ENCODE data around the gene ZNF415. TPM values are rescaled to one million over a fixed set of nuclear protein-coding genes. Genes with fewer than 3 reads are reported as not detected.

Gene ZNF415
- total RNA-seq = 21.9 TPM
- polyA plus RNA-seq = 13.3 TPM

DNA sequence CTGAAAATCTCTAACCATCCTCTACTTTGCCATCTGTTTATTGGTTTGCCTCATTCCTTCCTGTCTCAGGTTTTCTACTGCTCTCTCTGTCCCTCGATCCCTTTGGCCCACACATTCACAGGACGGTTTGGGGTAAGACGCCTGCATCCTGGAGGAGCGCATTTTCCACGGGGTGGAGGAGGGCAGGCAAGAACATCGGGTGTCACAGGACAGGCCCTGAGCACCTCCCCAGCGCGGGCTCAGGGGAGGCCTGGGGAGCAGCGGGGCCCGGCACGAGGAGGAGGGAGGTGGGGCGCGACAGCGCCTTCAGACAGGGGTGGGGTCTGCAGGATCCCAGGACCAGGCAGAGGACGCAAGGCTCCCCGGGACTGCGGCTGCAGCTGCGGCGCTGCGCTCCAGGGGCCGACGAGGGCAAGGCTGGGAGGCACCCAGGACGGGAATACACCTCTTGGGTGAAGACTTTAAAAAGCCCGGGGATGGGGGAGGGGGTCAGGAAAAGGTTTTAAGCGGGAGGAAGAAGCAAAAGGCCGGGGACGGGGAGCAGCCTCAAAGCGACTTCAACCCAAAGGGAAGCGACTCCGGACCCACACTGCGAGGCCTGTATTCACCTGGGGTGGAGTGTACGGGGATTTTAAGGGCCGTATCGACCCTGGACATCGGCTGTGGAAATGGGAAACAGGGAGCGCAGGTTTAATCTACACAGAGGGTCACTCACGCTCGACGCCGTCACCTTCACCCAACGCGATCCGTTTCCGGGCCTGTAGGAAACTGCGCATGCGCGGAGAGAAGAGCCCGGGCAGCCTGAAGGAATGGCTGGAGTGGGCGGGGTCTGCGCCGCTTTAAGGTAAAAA is at the start of gene ZNF415:
Gene ZNF415 (minus strand): TSS at position 770 of the 851 bp plus-strand sequence. CDS start 10,234 bp downstream, outside the sequence.
- H3K27ac ChIP-seq (ENCODE audit: low read depth) = no peak within 1 kb of the TSS
- WGBS = under 1% methylated on average over 51 of the region's 51 CpGs
- peak; percentile 83 for DNase-seq (ENCODE audit: extremely low spot score)
- no peaks in the 10 kb centered on the region for H3K4me1 ChIP-seq (ENCODE audit: insufficient read depth)
- no peaks in the 10 kb centered on the region for H3K36me3 ChIP-seq (ENCODE audit: insufficient read depth)
- peak within 1 kb of the TSS; percentile 59 for H3K4me3 ChIP-seq (ENCODE audit: low read depth, low read length)

DNA sequence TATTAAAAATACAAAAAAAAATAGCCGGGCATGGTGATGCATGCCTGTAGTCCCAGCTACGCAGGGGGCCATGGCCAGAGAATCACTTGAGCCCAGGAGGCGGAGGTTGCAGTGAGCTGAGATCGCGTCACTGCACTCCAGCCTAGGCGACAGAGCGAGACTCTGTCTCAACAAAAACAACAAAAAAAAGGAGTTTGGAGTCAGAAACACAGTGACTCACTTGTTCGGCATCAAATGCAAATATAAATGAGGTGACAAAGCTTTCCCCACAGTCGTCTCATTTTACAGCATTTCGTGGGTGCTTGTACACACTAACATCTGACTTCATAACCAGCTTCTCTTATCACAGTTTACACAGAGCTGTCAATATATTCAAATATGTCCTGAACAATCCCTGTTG is 49.5 kb upstream of the ZNF415 start:
- no peak overlapping the region for H3K4me3 ChIP-seq (ENCODE audit: low read depth, low read length)
- no peaks in the 10 kb centered on the region for H3K4me1 ChIP-seq (ENCODE audit: insufficient read depth)
- 88% methylated on average over 10 of the region's 10 CpGs for WGBS
- H3K36me3 ChIP-seq (ENCODE audit: insufficient read depth) = no peaks in the 10 kb centered on the region
- no peak overlapping the region for H3K27ac ChIP-seq (ENCODE audit: low read depth)
- DNase-seq (ENCODE audit: extremely low spot score) = no peak

GRCh38 chr19:53177986-53178385 is 45.3 kb upstream of the ZNF415 start:
- WGBS = 91% methylated on average over 5 of the region's 5 CpGs
- H3K36me3 ChIP-seq (ENCODE audit: insufficient read depth) = no peaks in the 10 kb centered on the region
- H3K4me3 ChIP-seq (ENCODE audit: low read depth, low read length) = no peak overlapping the region
- DNase-seq (ENCODE audit: extremely low spot score) = no peak
- H3K27ac ChIP-seq (ENCODE audit: low read depth) = no peak overlapping the region
- H3K4me1 ChIP-seq (ENCODE audit: insufficient read depth) = no peaks in the 10 kb centered on the region

DNA sequence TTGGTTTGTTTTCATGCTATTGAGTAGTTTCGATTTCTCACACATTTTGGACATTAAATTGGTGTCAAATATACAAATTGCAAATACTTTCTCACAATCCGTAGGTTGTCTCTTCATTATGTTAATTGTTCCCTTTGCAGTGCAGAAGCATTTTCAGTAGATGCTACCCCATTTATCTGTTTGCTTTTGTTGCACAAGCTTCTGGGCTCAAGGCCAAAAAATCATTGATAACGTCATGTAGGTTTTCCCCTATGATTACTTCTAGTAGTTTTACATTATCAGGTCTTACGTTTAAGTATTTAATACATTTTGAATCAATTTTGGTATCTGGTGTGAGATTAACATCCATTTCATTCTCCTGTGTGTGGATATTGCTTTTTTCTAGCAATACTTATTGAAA is 40.2 kb upstream of the ZNF415 start:
- Histone ChIP-seq H3K4me1 (ENCODE audit: insufficient read depth) (no peaks in the 10 kb centered on the region), H3K27ac (ENCODE audit: low read depth) (no peak overlapping the region), H3K4me3 (ENCODE audit: low read depth, low read length) (no peak overlapping the region), H3K36me3 (ENCODE audit: insufficient read depth) (peaks cover 2% of the 10 kb centered on the region)
- DNase-seq (ENCODE audit: extremely low spot score) = no peak
- 63% methylated on average over 4 of the region's 4 CpGs for WGBS

GRCh38 chr19:53165691-53166091 is 33.0 kb upstream of the ZNF415 start:
- Histone ChIP-seq H3K36me3 (ENCODE audit: insufficient read depth) (peaks cover 2% of the 10 kb centered on the region), H3K4me3 (ENCODE audit: low read depth, low read length) (no peak overlapping the region), H3K4me1 (ENCODE audit: insufficient read depth) (no peaks in the 10 kb centered on the region), H3K27ac (ENCODE audit: low read depth) (no peak overlapping the region)
- no peak for DNase-seq (ENCODE audit: extremely low spot score)
- WGBS = 93% methylated on average over 3 of the region's 3 CpGs

DNA sequence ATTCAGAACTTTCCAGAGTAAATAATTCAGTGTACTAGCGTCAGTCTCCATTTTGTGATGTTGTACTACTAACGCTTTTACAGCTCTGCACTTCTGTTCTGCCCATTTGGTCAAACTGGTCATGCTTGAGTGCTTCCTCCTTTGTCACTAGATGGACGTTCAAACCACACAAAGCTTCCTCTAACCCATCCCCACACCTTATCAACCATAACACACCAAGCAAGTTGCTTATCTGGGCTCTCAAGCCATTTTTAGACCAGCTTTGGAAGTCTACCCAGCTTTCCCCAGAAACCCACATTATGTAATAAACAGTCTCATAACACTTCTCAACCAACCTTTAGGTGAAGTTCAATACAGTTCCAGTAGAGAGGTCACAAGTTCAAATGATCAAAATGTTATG is 28.4 kb upstream of the ZNF415 start:
- Histone ChIP-seq H3K36me3 (ENCODE audit: insufficient read depth) (no peaks in the 10 kb centered on the region), H3K27ac (ENCODE audit: low read depth) (no peak overlapping the region), H3K4me3 (ENCODE audit: low read depth, low read length) (no peak overlapping the region), H3K4me1 (ENCODE audit: insufficient read depth) (no peaks in the 10 kb centered on the region)
- DNase-seq (ENCODE audit: extremely low spot score) = no peak
- WGBS = 66% methylated on average over 3 of the region's 3 CpGs

GRCh38 chr19:53160350-53160749 is 27.6 kb upstream of the ZNF415 start:
- Histone ChIP-seq H3K36me3 (ENCODE audit: insufficient read depth) (no peaks in the 10 kb centered on the region), H3K4me1 (ENCODE audit: insufficient read depth) (no peaks in the 10 kb centered on the region), H3K4me3 (ENCODE audit: low read depth, low read length) (no peak overlapping the region), H3K27ac (ENCODE audit: low read depth) (no peak overlapping the region)
- 92% methylated on average over 3 of the region's 3 CpGs for WGBS
- no peak for DNase-seq (ENCODE audit: extremely low spot score)

- DNase-seq (ENCODE audit: extremely low spot score) = no peak
- Histone ChIP-seq H3K4me1 (ENCODE audit: insufficient read depth) (no peaks in the 10 kb centered on the region), H3K36me3 (ENCODE audit: insufficient read depth) (no peaks in the 10 kb centered on the region), H3K4me3 (ENCODE audit: low read depth, low read length) (peak overlapping the region; percentile 60), H3K27ac (ENCODE audit: low read depth) (peak overlapping the region; percentile 66)
- WGBS = under 1% methylated on average over 41 of the region's 41 CpGs
Observed at GRCh38 chr19:53158119-53158656, 25.5 kb upstream of the ZNF415 start.

DNA sequence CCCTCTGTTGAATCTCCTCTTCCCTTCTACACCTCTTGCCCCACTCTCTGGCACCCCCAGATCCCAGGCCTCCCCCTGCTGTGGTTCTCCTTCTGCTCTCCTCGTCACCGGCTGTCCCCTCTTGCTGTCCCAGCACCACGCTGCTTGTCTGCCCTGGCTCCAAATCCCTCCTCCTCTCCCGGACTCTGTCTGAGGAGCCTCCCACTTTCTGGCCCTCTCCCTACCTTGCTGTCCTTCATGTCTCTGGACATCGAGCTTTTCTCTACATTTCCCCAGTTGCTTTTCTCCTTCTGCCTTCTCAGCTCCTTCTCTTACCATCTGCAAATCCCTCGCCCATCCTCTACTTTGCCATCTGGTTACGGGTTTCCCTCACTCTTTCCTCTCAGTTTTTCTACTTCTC is 24.9 kb upstream of the ZNF415 start:
- DNase-seq (ENCODE audit: extremely low spot score) = no peak

GRCh38 chr19:53156850-53157249 is 24.1 kb upstream of the ZNF415 start:
- Histone ChIP-seq H3K4me3 (ENCODE audit: low read depth, low read length) (no peak overlapping the region), H3K36me3 (ENCODE audit: insufficient read depth) (no peaks in the 10 kb centered on the region), H3K4me1 (ENCODE audit: insufficient read depth) (no peaks in the 10 kb centered on the region), H3K27ac (ENCODE audit: low read depth) (no peak overlapping the region)
- DNase-seq (ENCODE audit: extremely low spot score) = no peak
- WGBS = 86% methylated on average over 9 of the region's 9 CpGs

More for the DNA sequence above, 24.9 kb upstream of the ZNF415 start:
- H3K36me3 ChIP-seq (ENCODE audit: insufficient read depth) = no peaks in the 10 kb centered on the region
- 9% methylated on average over 7 of the region's 7 CpGs for WGBS
- H3K4me1 ChIP-seq (ENCODE audit: insufficient read depth) = no peaks in the 10 kb centered on the region
- peak overlapping the region; percentile 60 for H3K4me3 ChIP-seq (ENCODE audit: low read depth, low read length)
- no peak overlapping the region for H3K27ac ChIP-seq (ENCODE audit: low read depth)

GRCh38 chr19:53147645-53148044 is 14.9 kb upstream of the ZNF415 start:
- Histone ChIP-seq H3K4me1 (ENCODE audit: insufficient read depth) (no peaks in the 10 kb centered on the region), H3K4me3 (ENCODE audit: low read depth, low read length) (no peak overlapping the region), H3K36me3 (ENCODE audit: insufficient read depth) (peaks cover 10% of the 10 kb centered on the region), H3K27ac (ENCODE audit: low read depth) (no peak overlapping the region)
- no peak for DNase-seq (ENCODE audit: extremely low spot score)

- Histone ChIP-seq H3K27ac (ENCODE audit: low read depth) (no peak overlapping the region), H3K36me3 (ENCODE audit: insufficient read depth) (peaks cover 4% of the 10 kb centered on the region), H3K4me1 (ENCODE audit: insufficient read depth) (no peaks in the 10 kb centered on the region), H3K4me3 (ENCODE audit: low read depth, low read length) (no peak overlapping the region)
- no peak for DNase-seq (ENCODE audit: extremely low spot score)
- WGBS = 98% methylated on average over 4 of the region's 4 CpGs
Observed at GRCh38 chr19:53140351-53140750, 7.6 kb upstream of the ZNF415 start.

DNA sequence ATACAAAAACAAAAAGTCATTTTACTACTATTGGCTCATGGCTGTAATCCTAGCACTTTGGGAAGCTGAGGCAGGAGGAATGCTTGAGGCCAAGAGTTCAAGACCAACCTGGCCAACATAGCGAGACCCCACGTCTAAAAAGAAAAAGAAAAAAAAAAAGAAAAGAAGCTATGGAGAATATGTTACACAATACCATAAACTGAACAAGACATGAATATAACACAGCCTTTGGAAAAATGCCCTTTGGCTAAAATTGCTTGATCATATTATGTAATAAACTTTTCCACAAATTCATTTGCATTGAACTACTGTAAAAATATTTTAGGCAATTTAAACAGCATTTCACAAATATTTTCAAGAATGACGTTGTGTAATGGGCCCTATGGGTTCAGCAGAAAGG is 3.7 kb upstream of the ZNF415 start:
- no peaks in the 10 kb centered on the region for H3K4me1 ChIP-seq (ENCODE audit: insufficient read depth)
- no peak overlapping the region for H3K27ac ChIP-seq (ENCODE audit: low read depth)
- no peak for DNase-seq (ENCODE audit: extremely low spot score)
- H3K4me3 ChIP-seq (ENCODE audit: low read depth, low read length) = no peak overlapping the region
- whole genome bisulfite sequencing = 88% methylated on average over 3 of the region's 3 CpGs
- H3K36me3 ChIP-seq (ENCODE audit: insufficient read depth) = no peaks in the 10 kb centered on the region

DNA sequence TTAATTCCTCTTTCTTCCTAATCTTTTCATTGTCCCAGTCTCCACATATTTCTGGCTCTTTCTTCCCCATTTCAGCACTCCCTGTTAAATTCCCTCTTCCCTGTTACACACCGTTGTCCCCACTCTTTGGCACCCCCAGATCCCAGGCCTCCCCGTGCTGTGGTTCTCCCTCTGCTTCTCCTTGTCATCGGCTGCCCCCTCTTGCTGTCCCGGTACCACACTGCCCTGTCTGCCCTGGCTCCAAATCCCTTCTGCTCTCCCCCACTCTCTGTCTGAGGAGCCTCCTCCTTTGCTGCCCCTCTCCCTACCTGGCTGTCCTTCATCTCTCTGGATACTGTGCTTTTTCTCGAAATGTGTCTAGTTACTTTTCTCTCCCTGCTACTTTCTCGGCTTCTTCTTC is 983 bp downstream of the ZNF415 start:
- H3K4me1 ChIP-seq (ENCODE audit: insufficient read depth) = no peaks in the 10 kb centered on the region
- WGBS = 32% methylated on average over 6 of the region's 6 CpGs
- DNase-seq (ENCODE audit: extremely low spot score) = no peak
- no peaks in the 10 kb centered on the region for H3K36me3 ChIP-seq (ENCODE audit: insufficient read depth)
- peak overlapping the region; percentile 59 for H3K4me3 ChIP-seq (ENCODE audit: low read depth, low read length)
- H3K27ac ChIP-seq (ENCODE audit: low read depth) = no peak overlapping the region
